Neural progenitor cell (in vitro differentiated cells): ENCODE measurements around the gene CHGA. TPM values are rescaled to one million over a fixed set of nuclear protein-coding genes. Genes with fewer than 3 reads are reported as not detected.

Experiments used
- DNase-seq: peaks from one replicate; pipeline ENCODE4 v3.0.0-alpha.2; 2016; ENCODE audit warnings: low spot score
- H2AFZ ChIP-seq: fragments of 200-600 bp; sonication (generic); replicated peaks from 2 replicates; pipeline ENCODE4 v1.6.1; 2016; ENCODE audit warnings: antibody characterized with exemption
- H3F3A ChIP-seq: fragments of 200-600 bp; sonication (generic); 2 replicates; pipeline ENCODE4 v1.6.1; 2016; ENCODE audit warnings: antibody characterized with exemption, low read depth
- H3K27ac ChIP-seq: fragments of 200-600 bp; sonication (generic); 2 replicates; pipeline ENCODE4 v1.5.1; 2016; ENCODE audit warnings: mild to moderate bottlenecking
- H3K27me3 ChIP-seq: fragments of 200-600 bp; sonication (generic); 2 replicates; pipeline ENCODE4 v1.6.1; 2016; ENCODE audit warnings: mild to moderate bottlenecking, moderate library complexity
- H3K36me3 ChIP-seq: fragments of 200-600 bp; sonication (generic); 2 replicates; pipeline ENCODE4 v1.5.1; 2016
- H3K4me1 ChIP-seq: fragments of 200-600 bp; sonication (generic); 2 replicates; pipeline ENCODE4 v1.6.1; 2016; ENCODE audit warnings: mixed run types
- H3K4me2 ChIP-seq: fragments of 200-600 bp; sonication (generic); 2 replicates; pipeline ENCODE4 v1.6.1; 2016
- H3K4me3 ChIP-seq: fragments of 200-600 bp; sonication (generic); 2 replicates; pipeline ENCODE4 v1.5.1; 2016
- H3K79me2 ChIP-seq: fragments of 200-600 bp; sonication (generic); 2 replicates; pipeline ENCODE4 v1.6.1; 2016; ENCODE audit warnings: low read depth
- H3K9ac ChIP-seq: fragments of 200-600 bp; sonication (generic); 2 replicates; pipeline ENCODE4 v1.6.1; 2016
- H3K9me3 ChIP-seq: fragments of 200-600 bp; sonication (generic); 2 replicates; pipeline ENCODE4 v1.5.1; 2016; ENCODE audit warnings: low read depth
- H4K20me1 ChIP-seq: fragments of 200-600 bp; sonication (generic); 2 replicates; pipeline ENCODE4 v1.6.1; 2016; ENCODE audit warnings: low read depth
- H3K27ac Mint-ChIP-seq: 3 replicates; pipeline ENCODE4 v1.8.0; 2021; ENCODE audit warnings: mixed read lengths
- H3K27me3 Mint-ChIP-seq: 2 replicates; pipeline ENCODE4 v1.8.0; 2022; ENCODE audit warnings: low read depth, mild to moderate bottlenecking, inconsistent platforms, moderate library complexity, mixed read lengths; ENCODE audit not compliant: insufficient read depth
- H3K36me3 Mint-ChIP-seq: 3 replicates; pipeline ENCODE4 v1.8.0; 2021; ENCODE audit warnings: mixed read lengths
- H3K4me1 Mint-ChIP-seq: 3 replicates; pipeline ENCODE4 v1.8.0; 2021; ENCODE audit warnings: mixed read lengths
- H3K4me3 Mint-ChIP-seq: 3 replicates; pipeline ENCODE4 v1.8.0; 2021; ENCODE audit warnings: mild to moderate bottlenecking, moderate library complexity, mixed read lengths
- H3K9me3 Mint-ChIP-seq: 3 replicates; pipeline ENCODE4 v1.8.0; 2020; ENCODE audit warnings: mixed read lengths
- CTCF ChIP-seq: fragments of 200-600 bp; sonication (generic); IDR thresholded peaks from 2 replicates; pipeline ENCODE4 v1.5.1; 2017; ENCODE audit warnings: antibody characterized with exemption, mild to moderate bottlenecking
- EZH2 ChIP-seq: fragments of 200-600 bp; sonication (generic); IDR thresholded peaks from 2 replicates; pipeline ENCODE4 v1.6.1; 2017; ENCODE audit warnings: antibody characterized with exemption, mild to moderate bottlenecking, moderate library complexity
- EZH2phosphoT487 ChIP-seq: fragments of 200-600 bp; sonication (generic); IDR thresholded peaks from 2 replicates; pipeline ENCODE4 v1.6.1; 2017; ENCODE audit warnings: antibody characterized with exemption
- total RNA-seq: library from RNA; depleted of rRNA; stranded (reverse); fragments of >200 nt; gene quantifications from 2 replicates; pipeline ENCODE4 v1.2.3, GENCODE V29; 2015; ENCODE audit warnings: low replicate concordance

The CHGA gene
- total RNA-seq, 1 donor from 2014 or later = not detected

- Histone ChIP-seq H3K36me3 (no peaks in the 10 kb centered on the region), H3K9ac (no peak overlapping the region), H3F3A (no peaks in the 10 kb centered on the region), H3K27me3 (no peaks in the 10 kb centered on the region), H3K4me2 (no peak overlapping the region), H3K9me3 (no peaks in the 10 kb centered on the region), H3K4me3 (no peak overlapping the region), H3K79me2 (no peaks in the 10 kb centered on the region), H3K4me1 (no peaks in the 10 kb centered on the region), H3K27ac (no peak overlapping the region), H4K20me1 (no peaks in the 10 kb centered on the region), H2AFZ (no peak overlapping the region)
- no peak for TF ChIP-seq EZH2phosphoT487
- no peak for TF ChIP-seq EZH2
- no peak for TF ChIP-seq CTCF
- Mint-ChIP-seq H3K27me3 (peaks cover 7% of the 10 kb centered on the region), H3K9me3 (no peaks in the 10 kb centered on the region), H3K4me3 (no peak overlapping the region), H3K27ac (no peak overlapping the region), H3K4me1 (no peaks in the 10 kb centered on the region), H3K36me3 (no peaks in the 10 kb centered on the region)
- DNase-seq = no peak
These were observed 9.8 kb downstream of the CHGA start for GRCh38 chr14:92932448-92933395.

GRCh38 chr14:92933481-92933880, 10.5 kb downstream of the CHGA start:
- Mint-ChIP-seq H3K4me3 (no peak overlapping the region), H3K27me3 (peaks cover 7% of the 10 kb centered on the region), H3K4me1 (no peaks in the 10 kb centered on the region), H3K27ac (no peak overlapping the region), H3K9me3 (no peaks in the 10 kb centered on the region), H3K36me3 (no peaks in the 10 kb centered on the region)
- Histone ChIP-seq H4K20me1 (no peaks in the 10 kb centered on the region), H2AFZ (no peak overlapping the region), H3K4me1 (no peaks in the 10 kb centered on the region), H3K4me2 (no peak overlapping the region), H3K79me2 (no peaks in the 10 kb centered on the region), H3K36me3 (no peaks in the 10 kb centered on the region), H3K9me3 (no peaks in the 10 kb centered on the region), H3K27ac (no peak overlapping the region), H3K4me3 (no peak overlapping the region), H3F3A (no peaks in the 10 kb centered on the region), H3K9ac (no peak overlapping the region), H3K27me3 (no peaks in the 10 kb centered on the region)
- TF ChIP-seq EZH2 (no peak), CTCF (no peak), EZH2phosphoT487 (no peak)
- no peak for DNase-seq

GRCh38 chr14:92934196-92935085, 11.5 kb downstream of the CHGA start:
- peaks cover 7% of the 10 kb centered on the region for H3K27me3 Mint-ChIP-seq
- no peaks in the 10 kb centered on the region for H3F3A ChIP-seq
- H3K4me3 Mint-ChIP-seq = no peak overlapping the region
- TF ChIP-seq EZH2 (no peak), CTCF (no peak), EZH2phosphoT487 (no peak)
- H3K9ac ChIP-seq = no peak overlapping the region
- peak overlapping the region; percentile 33 for H3K27ac Mint-ChIP-seq
- no peaks in the 10 kb centered on the region for H3K27me3 ChIP-seq
- no peaks in the 10 kb centered on the region for H3K36me3 Mint-ChIP-seq
- no peak overlapping the region for H3K27ac ChIP-seq
- H3K4me1 Mint-ChIP-seq = no peaks in the 10 kb centered on the region
- no peak overlapping the region for H3K4me3 ChIP-seq
- no peaks in the 10 kb centered on the region for H3K4me1 ChIP-seq
- no peaks in the 10 kb centered on the region for H4K20me1 ChIP-seq
- H3K79me2 ChIP-seq = no peaks in the 10 kb centered on the region
- no peaks in the 10 kb centered on the region for H3K9me3 Mint-ChIP-seq
- H3K4me2 ChIP-seq = no peak overlapping the region
- H3K36me3 ChIP-seq = no peaks in the 10 kb centered on the region
- no peaks in the 10 kb centered on the region for H3K9me3 ChIP-seq
- no peak for DNase-seq
- no peak overlapping the region for H2AFZ ChIP-seq
